AG04449 (cell line): ENCODE measurements around the gene RCN2.

ENCODE experiments used
- CTCF ChIA-PET: fragments of 350-600 bp; formaldehyde crosslinking; extraction: SDS; loops from one replicate; lab custom pipeline; 2021; ENCODE audit warnings: antibody characterized with exemption; lab: Yijun Ruan, JAX
- POLR2A ChIA-PET: fragments of 400-600, 350-600 bp; formaldehyde crosslinking; extraction: SDS; loops from one replicate; lab custom pipeline; 2020; ENCODE audit warnings: antibody characterized with exemption, inconsistent platforms; lab: Yijun Ruan, JAX
- DNase-seq: peaks from one replicate; pipeline ENCODE4 v3.0.0-alpha.2; 2010; ENCODE audit warnings: low read depth, low spot score
- H3K4me3 ChIP-seq: 2 replicates; pipeline ENCODE4 v1.5.1; 2011; ENCODE audit warnings: low read depth, mild to moderate bottlenecking, control low read depth, low read length
- TF ChIP-seq, protein P1 (sequence below): IDR thresholded peaks from one replicate; pipeline ENCODE4 v1.5.1; 2011; ENCODE audit warnings: mild to moderate bottlenecking, moderate library complexity, low read length, control low read depth, inconsistent platforms; ENCODE audit not compliant: insufficient read depth; ENCODE audit errors: missing control alignments

The RCN2 gene

DNA sequence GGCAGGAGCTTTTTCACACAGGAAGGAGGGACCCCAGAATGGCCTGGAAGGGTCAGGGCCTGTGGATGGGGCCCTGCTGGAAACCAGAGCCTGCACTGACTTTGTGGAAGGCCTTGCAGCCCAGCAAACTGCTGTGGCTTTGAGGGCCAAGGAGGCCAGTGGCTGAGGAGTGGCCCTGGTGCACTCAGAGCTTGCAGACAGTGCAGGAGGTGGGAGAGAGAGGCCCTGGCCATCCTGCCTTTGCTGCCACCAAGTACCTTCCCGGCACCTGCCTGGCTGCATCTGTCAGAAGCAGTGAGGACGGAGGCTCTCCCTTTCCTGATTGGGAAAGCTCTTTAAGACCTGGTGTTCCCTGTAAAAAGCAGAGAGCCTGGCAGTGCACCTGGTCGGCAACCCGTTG lies 69.8 kb downstream of the RCN2 start:
- TF ChIP-seq, protein P1, sequence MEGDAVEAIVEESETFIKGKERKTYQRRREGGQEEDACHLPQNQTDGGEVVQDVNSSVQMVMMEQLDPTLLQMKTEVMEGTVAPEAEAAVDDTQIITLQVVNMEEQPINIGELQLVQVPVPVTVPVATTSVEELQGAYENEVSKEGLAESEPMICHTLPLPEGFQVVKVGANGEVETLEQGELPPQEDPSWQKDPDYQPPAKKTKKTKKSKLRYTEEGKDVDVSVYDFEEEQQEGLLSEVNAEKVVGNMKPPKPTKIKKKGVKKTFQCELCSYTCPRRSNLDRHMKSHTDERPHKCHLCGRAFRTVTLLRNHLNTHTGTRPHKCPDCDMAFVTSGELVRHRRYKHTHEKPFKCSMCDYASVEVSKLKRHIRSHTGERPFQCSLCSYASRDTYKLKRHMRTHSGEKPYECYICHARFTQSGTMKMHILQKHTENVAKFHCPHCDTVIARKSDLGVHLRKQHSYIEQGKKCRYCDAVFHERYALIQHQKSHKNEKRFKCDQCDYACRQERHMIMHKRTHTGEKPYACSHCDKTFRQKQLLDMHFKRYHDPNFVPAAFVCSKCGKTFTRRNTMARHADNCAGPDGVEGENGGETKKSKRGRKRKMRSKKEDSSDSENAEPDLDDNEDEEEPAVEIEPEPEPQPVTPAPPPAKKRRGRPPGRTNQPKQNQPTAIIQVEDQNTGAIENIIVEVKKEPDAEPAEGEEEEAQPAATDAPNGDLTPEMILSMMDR, result no peak
- ChIA-PET CTCF (interaction anchor here (0.6 to 1.6 kb wide), 2 partner anchors 22 to 335 kb away, joined by 3 to 5 read pairs; no protein-coding TSS in a partner anchor), POLR2A (no interaction called here)
- H3K4me3 ChIP-seq, result no peak overlapping the region
- DNase-seq, result no peak

- H3K4me3 ChIP-seq, result no peak overlapping the region
- POLR2A ChIA-PET, result no interaction called here
- CTCF ChIA-PET, result interaction anchor here (1.6 kb wide), 1 partner anchor 21 kb away, joined by 5 read pairs; no protein-coding TSS in a partner anchor
- TF ChIP-seq, protein P1, result no peak
- no peak for DNase-seq
Measured at GRCh38 chr15:77001966-77002365, 70.4 kb downstream of the RCN2 start.

- CTCF ChIA-PET, result no interaction called here
- no peak for DNase-seq
- TF ChIP-seq, protein P1, result no peak
- H3K4me3 ChIP-seq, result no peak overlapping the region
- POLR2A ChIA-PET, result no interaction called here
Measured at GRCh38 chr15:77002436-77002835, 70.9 kb downstream of the RCN2 start.

GRCh38 chr15:77002954-77003912 lies 71.7 kb downstream of the RCN2 start:
- H3K4me3 ChIP-seq, result no peak overlapping the region
- TF ChIP-seq, protein P1, result no peak
- CTCF ChIA-PET, result no interaction called here
- no peak for DNase-seq
- POLR2A ChIA-PET, result no interaction called here
